Spleen (tissue), 7 donors: ENCODE data around the gene NEUROG3.

Experiments used
- POLR2A ChIP-seq, 3 donors: fragments of 450-650 bp; IDR thresholded peaks; one replicate each; pipeline ENCODE4 v1.5.1; 2017; ENCODE audit warnings: antibody characterized with exemption in 3 of 3, mild to moderate bottlenecking in 1 of 3
- TF ChIP-seq, protein P1 (sequence below), 11 experiments: fragments of 200-600 bp in 7 of 11; fragments of 450-650 bp in 4 of 11; sonication (generic) in 4 of 11; IDR thresholded peaks in 8 of 11; conservative IDR thresholded peaks in 3 of 11; 1 replicate in 7 of 11; 2 replicates in 4 of 11; pipeline versions ENCODE4 v1.4.0 to v1.8.0; 2016 to 2021; ENCODE audit warnings: antibody characterized with exemption in 11 of 11, inconsistent platforms in 4 of 11, mild to moderate bottlenecking in 1 of 11
- donor health status: DM: no; HTN: no; CAD: no; lungs with moderate emphysema.
- donor health status: DM: no; HTN: no; CAD: no.
- donor health status: DM: no; HTN: no; CAD: no.

DNA sequence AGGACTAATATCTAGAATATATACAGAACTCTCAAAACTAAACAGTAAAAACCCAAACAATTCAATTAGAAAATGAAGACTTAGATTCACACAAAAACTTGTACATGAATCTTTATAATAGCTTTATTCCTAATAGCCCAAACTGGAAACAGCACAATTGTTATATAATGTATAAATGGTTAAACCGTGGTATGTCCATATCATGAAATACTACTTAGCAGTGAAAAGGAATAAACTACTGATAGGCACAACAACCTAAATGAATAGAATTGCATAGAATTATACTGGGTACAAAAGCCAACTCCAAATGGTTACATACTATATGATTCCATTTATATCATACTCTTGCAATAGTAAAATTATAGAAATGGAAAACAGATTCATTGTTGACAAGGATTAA, 35.9 kb upstream of the NEUROG3 start:
- TF ChIP-seq POLR2A (IDR thresholded peaks at IDR 0.05) = no peak
- TF ChIP-seq, protein P1, sequence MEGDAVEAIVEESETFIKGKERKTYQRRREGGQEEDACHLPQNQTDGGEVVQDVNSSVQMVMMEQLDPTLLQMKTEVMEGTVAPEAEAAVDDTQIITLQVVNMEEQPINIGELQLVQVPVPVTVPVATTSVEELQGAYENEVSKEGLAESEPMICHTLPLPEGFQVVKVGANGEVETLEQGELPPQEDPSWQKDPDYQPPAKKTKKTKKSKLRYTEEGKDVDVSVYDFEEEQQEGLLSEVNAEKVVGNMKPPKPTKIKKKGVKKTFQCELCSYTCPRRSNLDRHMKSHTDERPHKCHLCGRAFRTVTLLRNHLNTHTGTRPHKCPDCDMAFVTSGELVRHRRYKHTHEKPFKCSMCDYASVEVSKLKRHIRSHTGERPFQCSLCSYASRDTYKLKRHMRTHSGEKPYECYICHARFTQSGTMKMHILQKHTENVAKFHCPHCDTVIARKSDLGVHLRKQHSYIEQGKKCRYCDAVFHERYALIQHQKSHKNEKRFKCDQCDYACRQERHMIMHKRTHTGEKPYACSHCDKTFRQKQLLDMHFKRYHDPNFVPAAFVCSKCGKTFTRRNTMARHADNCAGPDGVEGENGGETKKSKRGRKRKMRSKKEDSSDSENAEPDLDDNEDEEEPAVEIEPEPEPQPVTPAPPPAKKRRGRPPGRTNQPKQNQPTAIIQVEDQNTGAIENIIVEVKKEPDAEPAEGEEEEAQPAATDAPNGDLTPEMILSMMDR (IDR thresholded peaks at IDR 0.05 in 8 of 11, conservative IDR thresholded peaks at IDR 0.05 in 3 of 11) = no peak
